ENCODE measurements around the gene CA11. TPM values are rescaled to one million over a fixed set of nuclear protein-coding genes. Genes with fewer than 3 reads are reported as not detected.

CA11 gene
- total RNA-seq, 2 donors from 2014 or later: 1.4 to 2.7 TPM

DNA sequence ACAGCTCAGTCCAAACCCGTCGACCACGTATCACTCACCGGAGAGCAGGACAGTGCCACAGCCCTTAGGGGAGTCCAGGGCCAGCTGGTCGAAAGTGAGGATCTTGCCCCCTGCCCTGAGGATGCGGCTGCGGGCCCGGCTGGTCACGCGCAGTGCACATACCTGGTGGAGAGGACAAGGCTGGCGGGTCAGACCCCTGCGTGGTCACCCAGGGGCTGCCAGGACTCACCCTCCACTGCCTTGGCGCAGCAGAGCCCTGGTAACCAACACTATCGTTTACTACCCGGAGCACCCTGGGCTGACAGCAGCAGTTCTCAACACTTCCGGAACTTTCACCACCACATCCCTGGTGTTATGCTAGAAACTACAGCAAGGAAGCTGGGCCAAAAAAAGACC lies 29.9 kb downstream of the CA11 start:
- Histone ChIP-seq H3K4me1 (peaks cover 17% of the 10 kb centered on the region), H3K9me3 (no peaks in the 10 kb centered on the region), H3K4me3 (no peak overlapping the region), H3K36me3 (peaks cover 4% of the 10 kb centered on the region), H3K27me3 (no peaks in the 10 kb centered on the region), H3K27ac (peak overlapping the region; percentile 93), H3K9ac (ENCODE audit: low read depth in 2 of 2, low read length in 2 of 2) (peak overlapping the region; percentile 45 to 100)
- intact Hi-C loops (cut with DNase I): loop anchor here (10.0 kb wide), 1 partner anchor 291 kb away; the partner anchor contains the start of gene EMP3
- no peak for TF ChIP-seq CTCF (IDR thresholded peaks at IDR 0.05)
- peak; percentile 33 for DNase-seq

- Histone ChIP-seq H3K9ac (ENCODE audit: low read depth in 2 of 2, low read length in 2 of 2) (peak overlapping the region; percentile 45 to 100), H3K9me3 (no peaks in the 10 kb centered on the region), H3K4me3 (no peak overlapping the region), H3K27me3 (no peaks in the 10 kb centered on the region), H3K36me3 (peaks cover 4% of the 10 kb centered on the region), H3K27ac (peak overlapping the region; percentile 93), H3K4me1 (peaks cover 17% of the 10 kb centered on the region)
- no peak for TF ChIP-seq CTCF (IDR thresholded peaks at IDR 0.05)
- intact Hi-C loops (cut with DNase I): loop anchor here (10.0 kb wide), 1 partner anchor 291 kb away; the partner anchor contains the start of gene EMP3
- peak; percentile 34 for DNase-seq
Observed at GRCh38 chr19:48615231-48616040, 30.6 kb downstream of the CA11 start.

DNA sequence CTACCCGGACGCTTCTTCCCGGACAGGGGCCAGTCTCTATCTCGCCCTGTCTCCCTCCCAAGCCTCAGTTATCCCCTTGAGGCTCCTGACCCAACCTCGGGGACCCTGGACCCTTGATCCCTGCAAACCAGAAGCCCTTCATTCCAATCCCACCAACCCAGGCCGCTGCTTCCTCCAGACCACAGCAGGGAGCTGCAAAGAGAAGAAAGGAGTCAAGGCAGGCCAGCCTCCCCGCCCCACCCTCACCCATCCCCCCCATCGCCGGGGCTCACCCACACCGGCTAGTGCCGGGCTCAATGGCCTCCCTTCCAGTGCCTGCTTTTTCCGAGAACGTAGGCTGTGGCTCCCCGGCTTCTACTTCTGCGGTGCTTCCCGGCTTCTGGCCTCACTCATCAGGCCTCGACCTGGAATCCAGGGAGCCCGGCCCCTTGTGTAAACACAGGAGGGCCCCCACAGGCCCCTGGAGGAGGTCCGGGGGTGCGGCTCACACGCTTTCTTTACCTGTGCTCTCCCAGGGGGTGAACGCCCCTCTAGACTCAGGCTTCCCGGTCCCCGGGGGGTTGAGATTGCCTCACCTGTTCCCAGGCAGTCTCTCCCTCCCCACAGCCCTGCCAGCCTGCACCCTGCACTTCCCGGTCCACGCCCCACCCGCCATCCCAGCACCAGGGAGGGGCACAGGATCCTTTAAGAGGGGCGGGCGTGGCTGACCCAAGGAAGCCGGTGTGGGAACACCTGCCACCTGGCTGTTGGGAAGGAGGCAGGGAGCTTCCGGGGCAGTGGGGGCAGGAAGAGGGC lies 31.4 kb downstream of the CA11 start, which contains the start of gene FAM83E:
FAM83E (minus strand) TSS at position 641 of the 795 bp plus-strand sequence. CDS start 1,704 bp downstream, outside the sequence.
- intact Hi-C loops (cut with DNase I): loop anchor here (10.0 kb wide), 1 partner anchor 290 kb away; the partner anchor contains the start of gene EMP3
- peak; percentile 98 for DNase-seq
- Histone ChIP-seq H3K36me3 (peaks cover 4% of the 10 kb centered on the region), H3K27ac (peak within 1 kb of the TSS; percentile 93), H3K27me3 (no peaks in the 10 kb centered on the region), H3K9me3 (no peaks in the 10 kb centered on the region), H3K4me3 (peak within 1 kb of the TSS; percentile 51), H3K9ac (ENCODE audit: low read depth in 2 of 2, low read length in 2 of 2) (peak within 1 kb of the TSS; percentile 71 to 100), H3K4me1 (peaks cover 17% of the 10 kb centered on the region)
- no peak for TF ChIP-seq CTCF (IDR thresholded peaks at IDR 0.05)

- H3K4me3 ChIP-seq: peak overlapping the region; percentile 51
- peaks cover 17% of the 10 kb centered on the region for H3K4me1 ChIP-seq
- no peaks in the 10 kb centered on the region for H3K27me3 ChIP-seq
- peak overlapping the region; percentile 93 for H3K27ac ChIP-seq
- H3K36me3 ChIP-seq: peaks cover 4% of the 10 kb centered on the region
- TF ChIP-seq CTCF (IDR thresholded peaks at IDR 0.05): no peak
- peak; percentile 36 for DNase-seq
- intact Hi-C loops (cut with DNase I): loop anchor here (10.0 kb wide), 1 partner anchor 289 kb away; the partner anchor contains the start of gene EMP3
- peak overlapping the region; percentile 71 to 100 for H3K9ac ChIP-seq (ENCODE audit: low read depth in 2 of 2, low read length in 2 of 2)
- no peaks in the 10 kb centered on the region for H3K9me3 ChIP-seq
Observed at GRCh38 chr19:48613852-48614435, 32.0 kb downstream of the CA11 start.

Data from colonic mucosa (tissue), 4 donors.